SIG-M5 treated with dmso at 0.1 percent for 504 hours (cell line): ENCODE results near the gene DSPP.
"Not testable (repeated sequence)": the region's sequence is repeated elsewhere in the genome, so short reads cannot be mapped to it uniquely, and the experiment has no call there.

ENCODE experiments used
- DNase-seq: peaks from one replicate; lab custom pipeline; 2025; ENCODE audit not compliant: unreplicated experiment; lab: John Stamatoyannopoulos, UW

The DSPP gene

GRCh38 chr4:87608229-87608628, at the start of gene DSPP:
Gene DSPP (plus strand): TSS chr4:87608529. CDS start chr4:87610909, 2,380 bp downstream.
- no peak for DNase-seq

- peak; percentile 2 for DNase-seq
Measured at GRCh38 chr4:87559090-87559837, 49.1 kb upstream of the DSPP start.

GRCh38 chr4:87560802-87561201, 47.5 kb upstream of the DSPP start:
- no peak for DNase-seq

- DNase-seq, result no peak
Measured at GRCh38 chr4:87565746-87566145, 42.6 kb upstream of the DSPP start.

- DNase-seq, result no peak
Measured at GRCh38 chr4:87566276-87566675, 42.1 kb upstream of the DSPP start.

- no peak for DNase-seq
Measured at GRCh38 chr4:87567191-87567590, 41.1 kb upstream of the DSPP start.

- DNase-seq, result no peak
Measured at GRCh38 chr4:87570290-87570805, 38.0 kb upstream of the DSPP start.

- not testable (repeated sequence) for DNase-seq
Measured at GRCh38 chr4:87574376-87574775, 34.0 kb upstream of the DSPP start.

- DNase-seq, result no peak
Measured at GRCh38 chr4:87574996-87575395, 33.3 kb upstream of the DSPP start.

GRCh38 chr4:87575408-87575807, 32.9 kb upstream of the DSPP start:
- no peak for DNase-seq

- no peak for DNase-seq
Measured at GRCh38 chr4:87575983-87576382, 32.3 kb upstream of the DSPP start.

- no peak for DNase-seq
Measured at GRCh38 chr4:87579478-87579877, 28.9 kb upstream of the DSPP start.

GRCh38 chr4:87580057-87580456, 28.3 kb upstream of the DSPP start:
- DNase-seq, result no peak

GRCh38 chr4:87584222-87584908, 24.0 kb upstream of the DSPP start:
- no peak for DNase-seq

GRCh38 chr4:87589531-87589930, 18.8 kb upstream of the DSPP start:
- no peak for DNase-seq

- no peak for DNase-seq
Measured at GRCh38 chr4:87592124-87592523, 16.2 kb upstream of the DSPP start.

- no peak for DNase-seq
Measured at GRCh38 chr4:87601361-87601760, 7.0 kb upstream of the DSPP start.

GRCh38 chr4:87614292-87614890, 6.1 kb downstream of the DSPP start:
- DNase-seq, result no peak

- no peak for DNase-seq
Measured at GRCh38 chr4:87616268-87616667, 7.9 kb downstream of the DSPP start.

GRCh38 chr4:87620086-87620485, 11.8 kb downstream of the DSPP start:
- DNase-seq, result no peak

GRCh38 chr4:87620491-87620890, 12.2 kb downstream of the DSPP start:
- no peak for DNase-seq

- no peak for DNase-seq
Measured at GRCh38 chr4:87622303-87622702, 14.0 kb downstream of the DSPP start.
